K562 (cell line): ENCODE measurements around the gene SLC30A1. TPM values are rescaled to one million over a fixed set of nuclear protein-coding genes. Genes with fewer than 3 reads are reported as not detected.
A peak's percentile ranks its signal among the peaks of the same experiment; 100 is the strongest.

Experiments
- AFF1 ChIP-seq, 2 experiments: fragments of 450-650 bp; IDR thresholded peaks; 2 replicates each; pipeline ENCODE4 v1.6.1; 2018; ENCODE audit warnings: mild to moderate bottlenecking in 2 of 2, low read depth in 1 of 2; ENCODE audit not compliant: partially characterized antibody in 2 of 2
- FOXJ3 ChIP-seq: sonication (generic); formaldehyde crosslinking; IDR thresholded peaks from 2 replicates; pipeline ENCODE4 v1.4.0; 2020; ENCODE audit warnings: mild to moderate bottlenecking, missing genetic modification reagents
- FUS ChIP-seq: fragments of 200-400 bp; formaldehyde crosslinking; optimal IDR thresholded peaks from 2 replicates; pipeline ENCODE3; 2017; ENCODE audit warnings: low read depth, low read length
- HNRNPL ChIP-seq: fragments of 200-400 bp; formaldehyde crosslinking; IDR thresholded peaks from 2 replicates; pipeline ENCODE4 v1.6.1; 2017; ENCODE audit warnings: low read depth, mild to moderate bottlenecking, low read length
- KLF13 ChIP-seq: fragments of 450-650 bp; IDR thresholded peaks from 2 replicates; pipeline ENCODE4 v1.6.1; 2016; ENCODE audit warnings: missing genetic modification characterization, low read depth, mild to moderate bottlenecking, missing compliant biosample characterization, moderate library complexity, borderline replicate concordance
- MIER1 ChIP-seq: fragments of 450-650 bp; IDR thresholded peaks from 2 replicates; pipeline ENCODE4 v1.6.1; 2016; ENCODE audit warnings: antibody characterized with exemption, mild to moderate bottlenecking, low read depth
- MTA2 ChIP-seq: fragments of 450-650 bp; IDR thresholded peaks from 2 replicates; pipeline ENCODE4 v1.6.1; 2016; ENCODE audit warnings: low read depth
- PML ChIP-seq: IDR thresholded peaks from 2 replicates; pipeline ENCODE4 v1.6.1; 2012; ENCODE audit warnings: low read length, inconsistent platforms
- POLR3G ChIP-seq: IDR thresholded peaks from 2 replicates; pipeline ENCODE4 v1.6.1; 2011; ENCODE audit not compliant: insufficient read length, insufficient replicate concordance; ENCODE audit errors: extremely low read depth
- U2AF1 ChIP-seq: fragments of 200-400 bp; formaldehyde crosslinking; optimal IDR thresholded peaks from 2 replicates; pipeline ENCODE3; 2017; ENCODE audit warnings: mild to moderate bottlenecking, low read depth, low read length, moderate library complexity
- ZBTB8A ChIP-seq: fragments of 450-650 bp; IDR thresholded peaks from 2 replicates; pipeline ENCODE4 v1.6.1; 2018; ENCODE audit warnings: mild to moderate bottlenecking, moderate library complexity; ENCODE audit not compliant: partially characterized antibody
- ZFPM2 ChIP-seq: fragments of 250-450 bp; sonication (Bioruptor Pico); IDR thresholded peaks from 2 replicates; pipeline ENCODE4 v1.5.1; 2022; ENCODE audit warnings: mild to moderate bottlenecking
- ZNF121 ChIP-seq: sonication (generic); formaldehyde crosslinking; conservative IDR thresholded peaks from 2 replicates; pipeline ENCODE4 v1.8.0; 2022; ENCODE audit warnings: missing genetic modification reagents
- ZNF77 ChIP-seq: fragments of 250-450 bp; sonication (Bioruptor Pico); IDR thresholded peaks from 2 replicates; pipeline ENCODE4 v1.5.0; 2020
- ZNF785 ChIP-seq: fragments of 250-450 bp; sonication (Bioruptor Pico); IDR thresholded peaks from 2 replicates; pipeline ENCODE4 v1.4.0; 2020; ENCODE audit warnings: mild to moderate bottlenecking
- polyA plus RNA-seq, 8 experiments: library from polyadenylated mRNA; depleted of rRNA in 4 of 8; stranded (reverse) in 5 of 8; unstranded in 3 of 8; fragments of >200 nt; fragmentation: Nextera tagmentation in 2 of 8; fragmentation: Illumina TruSeq in 1 of 8; extraction: Ambion mirVana in 2 of 8; extraction: Trizol in 1 of 8; gene quantifications; 2 replicates each; pipeline versions ENCODE4 v1.2.1 to v1.2.3, GENCODE V29; 2011 to 2014; ENCODE audit warnings: inconsistent platforms in 1 of 8, missing spikeins in 1 of 8
- total RNA-seq, 7 experiments: library from RNA; depleted of rRNA in 6 of 7; stranded (reverse); fragments of >200 nt in 6 of 7; fragmentation: Illumina TruSeq in 2 of 7; extraction: Trizol in 2 of 7; gene quantifications; 2 replicates each; pipeline versions ENCODE4 v1.2.1 to v1.2.3, GENCODE V29; 2011 to 2021; ENCODE audit warnings: low replicate concordance in 1 of 7
- TF ChIP-seq, protein P1 (sequence below): fragments of 250-450 bp; sonication (Bioruptor Pico); IDR thresholded peaks from 2 replicates; pipeline ENCODE4 v1.4.0; 2020
- TF ChIP-seq, protein P2 (sequence below): sonication (generic); formaldehyde crosslinking; IDR thresholded peaks from 2 replicates; pipeline ENCODE4 v1.8.0; 2022; ENCODE audit warnings: missing genetic modification reagents, mild to moderate bottlenecking, borderline replicate concordance

Gene SLC30A1
- total and polyA plus RNA-seq, 9 of the 15 experiments (the other 6 are each of a cell fraction or from before 2014, with no cell fraction given): 4.1 to 14.4 (median 6.6) TPM

GRCh38 chr1:211614615-211615014 lies 35.7 kb upstream of the SLC30A1 start (continued):
- TF ChIP-seq, protein P1, sequence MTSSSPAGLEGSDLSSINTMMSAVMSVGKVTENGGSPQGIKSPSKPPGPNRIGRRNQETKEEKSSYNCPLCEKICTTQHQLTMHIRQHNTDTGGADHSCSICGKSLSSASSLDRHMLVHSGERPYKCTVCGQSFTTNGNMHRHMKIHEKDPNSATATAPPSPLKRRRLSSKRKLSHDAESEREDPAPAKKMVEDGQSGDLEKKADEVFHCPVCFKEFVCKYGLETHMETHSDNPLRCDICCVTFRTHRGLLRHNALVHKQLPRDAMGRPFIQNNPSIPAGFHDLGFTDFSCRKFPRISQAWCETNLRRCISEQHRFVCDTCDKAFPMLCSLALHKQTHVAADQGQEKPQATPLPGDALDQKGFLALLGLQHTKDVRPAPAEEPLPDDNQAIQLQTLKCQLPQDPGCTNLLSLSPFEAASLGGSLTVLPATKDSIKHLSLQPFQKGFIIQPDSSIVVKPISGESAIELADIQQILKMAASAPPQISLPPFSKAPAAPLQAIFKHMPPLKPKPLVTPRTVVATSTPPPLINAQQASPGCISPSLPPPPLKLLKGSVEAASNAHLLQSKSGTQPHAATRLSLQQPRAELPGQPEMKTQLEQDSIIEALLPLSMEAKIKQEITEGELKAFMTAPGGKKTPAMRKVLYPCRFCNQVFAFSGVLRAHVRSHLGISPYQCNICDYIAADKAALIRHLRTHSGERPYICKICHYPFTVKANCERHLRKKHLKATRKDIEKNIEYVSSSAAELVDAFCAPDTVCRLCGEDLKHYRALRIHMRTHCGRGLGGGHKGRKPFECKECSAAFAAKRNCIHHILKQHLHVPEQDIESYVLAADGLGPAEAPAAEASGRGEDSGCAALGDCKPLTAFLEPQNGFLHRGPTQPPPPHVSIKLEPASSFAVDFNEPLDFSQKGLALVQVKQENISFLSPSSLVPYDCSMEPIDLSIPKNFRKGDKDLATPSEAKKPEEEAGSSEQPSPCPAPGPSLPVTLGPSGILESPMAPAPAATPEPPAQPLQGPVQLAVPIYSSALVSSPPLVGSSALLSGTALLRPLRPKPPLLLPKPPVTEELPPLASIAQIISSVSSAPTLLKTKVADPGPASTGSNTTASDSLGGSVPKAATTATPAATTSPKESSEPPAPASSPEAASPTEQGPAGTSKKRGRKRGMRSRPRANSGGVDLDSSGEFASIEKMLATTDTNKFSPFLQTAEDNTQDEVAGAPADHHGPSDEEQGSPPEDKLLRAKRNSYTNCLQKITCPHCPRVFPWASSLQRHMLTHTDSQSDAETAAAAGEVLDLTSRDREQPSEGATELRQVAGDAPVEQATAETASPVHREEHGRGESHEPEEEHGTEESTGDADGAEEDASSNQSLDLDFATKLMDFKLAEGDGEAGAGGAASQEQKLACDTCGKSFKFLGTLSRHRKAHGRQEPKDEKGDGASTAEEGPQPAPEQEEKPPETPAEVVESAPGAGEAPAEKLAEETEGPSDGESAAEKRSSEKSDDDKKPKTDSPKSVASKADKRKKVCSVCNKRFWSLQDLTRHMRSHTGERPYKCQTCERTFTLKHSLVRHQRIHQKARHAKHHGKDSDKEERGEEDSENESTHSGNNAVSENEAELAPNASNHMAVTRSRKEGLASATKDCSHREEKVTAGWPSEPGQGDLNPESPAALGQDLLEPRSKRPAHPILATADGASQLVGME: no peak
- TF ChIP-seq MTA2: peak; percentile 70
- TF ChIP-seq, protein P2, sequence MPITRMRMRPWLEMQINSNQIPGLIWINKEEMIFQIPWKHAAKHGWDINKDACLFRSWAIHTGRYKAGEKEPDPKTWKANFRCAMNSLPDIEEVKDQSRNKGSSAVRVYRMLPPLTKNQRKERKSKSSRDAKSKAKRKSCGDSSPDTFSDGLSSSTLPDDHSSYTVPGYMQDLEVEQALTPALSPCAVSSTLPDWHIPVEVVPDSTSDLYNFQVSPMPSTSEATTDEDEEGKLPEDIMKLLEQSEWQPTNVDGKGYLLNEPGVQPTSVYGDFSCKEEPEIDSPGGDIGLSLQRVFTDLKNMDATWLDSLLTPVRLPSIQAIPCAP (CRISPR knock-in tag): no peak
- TF ChIP-seq AFF1 (IDR thresholded peaks at IDR 0.05; ENCODE audit: low read depth in 1 of 2, partially characterized antibody in 2 of 2): no peak
- no peak for TF ChIP-seq POLR3G
- no peak for TF ChIP-seq ZBTB8A
- TF ChIP-seq HNRNPL: no peak
- no peak for TF ChIP-seq FUS
- no peak for TF ChIP-seq ZNF121
- no peak for TF ChIP-seq KLF13 (tag)
- no peak for TF ChIP-seq MIER1
- TF ChIP-seq ZFPM2 (CRISPR knock-in tag): no peak
- TF ChIP-seq U2AF1: no peak
- TF ChIP-seq PML: no peak; the same call in 1 of the 2 replicates
- no peak for TF ChIP-seq ZNF785 (CRISPR knock-in tag)
- TF ChIP-seq ZNF77 (CRISPR knock-in tag): no peak
- no peak for TF ChIP-seq FOXJ3 (CRISPR knock-in tag)
